Right lobe of liver (tissue), 6 donors: ENCODE data around the gene PTPRM. TPM values are rescaled to one million over a fixed set of nuclear protein-coding genes. Genes with fewer than 3 reads are reported as not detected.

Source experiments
- ATAC-seq, 4 donors: fragments of 200-7000 bp; cut with Tn5 transposase; one replicate each; pipeline ENCODE4 v1.9.1; 2020; ENCODE audit warnings: mild to moderate bottlenecking in 4 of 4, moderate library complexity in 4 of 4
- DNase-seq, 3 donors: peaks; one replicate each; pipeline ENCODE4 v3.0.0-alpha.2; 2020
- H3K27ac ChIP-seq, 3 donors: fragments of 200-600 bp; one replicate each; pipeline ENCODE4 v1.8.0; 2022
- H3K27me3 ChIP-seq, 2 donors: fragments of 200-600 bp; one replicate each; pipeline ENCODE4 v1.8.0; 2022
- H3K36me3 ChIP-seq, 4 donors: fragments of 200-600 bp; sonication (generic) in 1 of 4; one replicate each; pipeline versions ENCODE4 v1.5.1 to v1.8.0; 2017 to 2022; ENCODE audit warnings: control low read depth in 1 of 4
- H3K4me1 ChIP-seq, 4 donors: fragments of 200-600 bp; sonication (generic) in 1 of 4; one replicate each; pipeline versions ENCODE4 v1.5.1 to v1.8.0; 2017 to 2022; ENCODE audit warnings: control low read depth in 1 of 4
- H3K4me3 ChIP-seq, 3 donors: fragments of 200-600 bp; one replicate each; pipeline ENCODE4 v1.8.0; 2022
- H3K9me3 ChIP-seq, 4 donors: fragments of 200-600 bp; sonication (generic) in 1 of 4; one replicate each; pipeline versions ENCODE4 v1.5.1 to v1.8.0; 2017 to 2022; ENCODE audit warnings: control low read depth in 1 of 4
- CTCF ChIP-seq, 4 donors: fragments of 200-600 bp in 3 of 4; fragments of 450-650 bp in 1 of 4; IDR thresholded peaks; one replicate each; pipeline versions ENCODE4 v1.5.1 to v1.8.0; 2016 to 2022; ENCODE audit warnings: antibody characterized with exemption in 4 of 4, mild to moderate bottlenecking in 2 of 4
- POLR2A ChIP-seq: fragments of 450-650 bp; IDR thresholded peaks from one replicate; pipeline ENCODE4 v1.6.1; 2017; ENCODE audit warnings: antibody characterized with exemption, mild to moderate bottlenecking
- WGBS: methylation state at CpG from one replicate; pipeline ENCODE4 v1.1.6; 2018; ENCODE audit warnings: low coverage, low lambda C conversion rate; ENCODE audit not compliant: insufficient coverage; ENCODE audit errors: missing lambda C conversion rate; 5-methylcytosine and 5-hydroxymethylcytosine counted together
- intact Hi-C, 2 donors: fragments of 100-400 bp; cut with DNase I; formaldehyde crosslinking; loops; one replicate each; pipeline versions ENCODE4 v1.11.2 to v1.14.1; 2022
- total RNA-seq, 6 experiments: library from RNA; depleted of rRNA in 2 of 6; stranded (reverse); fragments of >200 nt in 2 of 6; fragmentation: NEBNext Ultra II Directional in 3 of 6; extraction: Animal tissue kit (Norgen Biotek cat#: 25700) in 3 of 6; gene quantifications; one replicate each; pipeline versions ENCODE4 v1.1.0 to v1.2.4, GENCODE V29; 2016 to 2023
- donor health status: DM: no; HTN: yes; CAD: no.
- donor health status: DM: no; HTN: no; CAD: no.
- donor health status: DM: no; HTN: no; CAD: no.
- donor health status: DM: no; HTN: yes; CAD: no.
- donor health status: DM: no; HTN: yes; CAD: no.

Gene PTPRM
- total RNA-seq, 6 experiments from 2014 or later: 15.1 to 45.7 (median 26.5) TPM

- no peaks in the 10 kb centered on the region for H3K27me3 ChIP-seq
- TF ChIP-seq POLR2A (no peak), CTCF (IDR thresholded peaks at IDR 0.05) (no peak)
- intact Hi-C loops: no loop called here
- ATAC-seq: no peak
- H3K4me1 ChIP-seq: no peaks in the 10 kb centered on the region
- no peak overlapping the region for H3K4me3 ChIP-seq
- DNase-seq: no peak
- WGBS: 65% methylated on average over 3 of the region's 3 CpGs
- H3K27ac ChIP-seq: no peak overlapping the region
- no peaks in the 10 kb centered on the region for H3K9me3 ChIP-seq
- no peaks in the 10 kb centered on the region for H3K36me3 ChIP-seq
Observed at GRCh38 chr18:7548721-7549120, 18.4 kb upstream of the PTPRM start.

- 60% methylated on average over 2 of the region's 2 CpGs for WGBS
- Histone ChIP-seq H3K4me3 (no peak overlapping the region), H3K27me3 (no peaks in the 10 kb centered on the region), H3K36me3 (no peaks in the 10 kb centered on the region), H3K27ac (no peak overlapping the region), H3K9me3 (no peaks in the 10 kb centered on the region), H3K4me1 (no peaks in the 10 kb centered on the region)
- ATAC-seq: no peak
- no peak for DNase-seq
- TF ChIP-seq CTCF (IDR thresholded peaks at IDR 0.05) (no peak), POLR2A (no peak)
- intact Hi-C loops: no loop called here
Observed at GRCh38 chr18:7557973-7558372, 9.1 kb upstream of the PTPRM start.

- H3K27me3 ChIP-seq: no peaks in the 10 kb centered on the region
- no peaks in the 10 kb centered on the region for H3K4me1 ChIP-seq
- no peaks in the 10 kb centered on the region for H3K36me3 ChIP-seq
- TF ChIP-seq POLR2A (no peak), CTCF (IDR thresholded peaks at IDR 0.05) (no peak)
- no peaks in the 10 kb centered on the region for H3K9me3 ChIP-seq
- DNase-seq (no peak), ATAC-seq (no peak)
- 86% methylated on average over 2 of the region's 2 CpGs for WGBS
- intact Hi-C loops: no loop called here
- no peak overlapping the region for H3K4me3 ChIP-seq
- no peak overlapping the region for H3K27ac ChIP-seq
Observed at GRCh38 chr18:7558769-7559168, 8.3 kb upstream of the PTPRM start.

- H3K4me1 ChIP-seq: no peaks in the 10 kb centered on the region
- H3K27me3 ChIP-seq: no peaks in the 10 kb centered on the region
- no peaks in the 10 kb centered on the region for H3K36me3 ChIP-seq
- no peak overlapping the region for H3K27ac ChIP-seq
- DNase-seq: peak in 1 of 3 donors; percentile 39
- intact Hi-C loops: loop anchor here in 1 of 2 donors (10.0 kb wide), 1 partner anchor 195 kb away; no protein-coding TSS in a partner anchor
- no CpG with 5 or more reads among the region's 4 CpGs for WGBS
- TF ChIP-seq POLR2A (no peak), CTCF (IDR thresholded peaks at IDR 0.05) (no peak)
- no peaks in the 10 kb centered on the region for H3K9me3 ChIP-seq
- ATAC-seq: peak; percentile 28 to 92 (median 80)
- no peak overlapping the region for H3K4me3 ChIP-seq
Observed at GRCh38 chr18:7559709-7560319, 7.3 kb upstream of the PTPRM start.
